ENCODE data around the gene KIF23.

Gene KIF23

DNA sequence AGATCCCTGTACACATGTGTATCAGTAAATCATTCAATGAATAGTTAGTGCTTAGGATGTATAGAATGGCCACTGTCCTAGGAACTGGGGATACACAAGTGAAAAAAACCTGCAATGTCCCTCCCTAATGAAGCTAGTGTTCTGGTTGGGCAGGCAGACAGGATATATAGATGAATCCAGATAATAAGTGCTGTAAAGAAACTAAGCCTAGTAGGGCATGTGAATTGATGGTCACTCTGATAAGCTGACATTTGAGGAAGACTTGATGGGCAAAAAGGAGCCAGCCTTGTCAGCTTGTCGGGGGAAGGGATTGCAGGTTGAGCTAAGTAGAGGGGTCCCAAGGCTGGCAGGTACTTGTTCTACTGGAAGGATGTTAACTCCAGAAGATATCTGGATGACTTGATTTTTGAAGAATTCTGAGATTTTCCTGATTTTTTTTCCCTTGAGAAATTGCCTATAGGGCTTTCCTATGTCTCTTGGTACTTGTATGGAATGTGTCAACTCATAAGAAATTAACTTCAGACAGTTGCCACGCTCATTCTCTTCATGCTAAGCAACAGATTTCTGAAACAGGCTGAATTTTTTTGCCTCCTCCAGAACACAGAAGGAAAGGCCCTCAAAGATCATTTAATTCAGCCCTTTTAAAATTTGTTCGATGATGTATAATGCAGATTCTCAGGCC is 6.3 kb upstream of the KIF23 start:
- DNase-seq: no peak
- TF ChIP-seq GATA1 (IDR thresholded peaks at IDR 0.05; ENCODE audit: low read depth, low read length) (no peak), POLR2A (IDR thresholded peaks at IDR 0.05; ENCODE audit: low read length) (no peak)

DNA sequence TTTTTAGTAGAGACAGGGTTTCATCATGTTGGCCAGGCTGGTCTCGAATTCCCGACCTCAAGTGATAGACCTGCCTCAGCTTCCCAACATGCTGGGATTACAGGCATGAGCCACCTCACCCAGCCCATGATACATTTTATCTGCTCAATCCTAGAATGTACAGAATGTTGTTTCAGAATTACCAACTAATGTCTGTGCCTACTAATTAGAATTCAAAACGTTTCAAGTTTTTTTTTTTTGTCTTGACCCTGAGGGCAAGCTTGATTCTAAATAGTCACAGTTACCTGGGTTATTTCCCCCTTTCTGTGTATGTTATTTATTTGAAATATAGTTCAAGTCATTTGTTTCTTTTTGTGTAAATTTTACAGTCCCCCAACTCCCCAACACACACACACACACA is 5.3 kb upstream of the KIF23 start:
- DNase-seq: no peak
- TF ChIP-seq POLR2A (IDR thresholded peaks at IDR 0.05; ENCODE audit: low read length): no peak
- no peak for TF ChIP-seq GATA1 (IDR thresholded peaks at IDR 0.05; ENCODE audit: low read depth, low read length)

DNA sequence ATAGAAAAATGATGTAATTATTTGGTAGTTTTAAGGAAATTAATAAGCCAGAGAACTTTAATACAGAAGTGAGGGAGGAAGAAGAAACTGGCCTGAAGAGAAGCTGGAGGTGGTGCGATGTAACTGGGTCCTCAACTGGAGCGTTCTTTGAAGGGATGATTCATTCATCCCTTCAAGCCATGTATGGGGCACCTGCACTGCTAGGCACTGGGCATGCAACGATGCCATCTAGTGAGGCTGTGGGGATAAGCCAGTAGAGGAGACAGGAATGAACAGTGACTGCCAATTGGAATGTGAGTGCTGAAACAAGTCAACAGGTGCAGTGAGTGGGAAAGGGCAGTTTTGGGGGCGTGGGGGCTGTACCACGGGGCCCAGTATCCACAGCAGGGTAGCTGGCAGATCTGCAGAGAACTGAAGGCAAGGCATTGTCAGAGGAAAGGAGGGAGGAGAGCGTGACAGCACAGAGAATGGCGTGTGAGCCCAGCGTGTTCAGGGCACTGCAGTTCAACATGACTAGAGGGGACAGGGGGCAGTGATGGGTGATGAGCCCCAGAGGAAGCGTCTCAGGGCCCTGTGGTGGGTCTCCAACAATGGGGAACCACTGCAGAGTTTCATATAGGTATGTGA is 3.8 kb upstream of the KIF23 start:
- DNase-seq: no peak
- TF ChIP-seq POLR2A (IDR thresholded peaks at IDR 0.05; ENCODE audit: low read length): no peak
- TF ChIP-seq GATA1 (IDR thresholded peaks at IDR 0.05; ENCODE audit: low read depth, low read length): no peak

DNA sequence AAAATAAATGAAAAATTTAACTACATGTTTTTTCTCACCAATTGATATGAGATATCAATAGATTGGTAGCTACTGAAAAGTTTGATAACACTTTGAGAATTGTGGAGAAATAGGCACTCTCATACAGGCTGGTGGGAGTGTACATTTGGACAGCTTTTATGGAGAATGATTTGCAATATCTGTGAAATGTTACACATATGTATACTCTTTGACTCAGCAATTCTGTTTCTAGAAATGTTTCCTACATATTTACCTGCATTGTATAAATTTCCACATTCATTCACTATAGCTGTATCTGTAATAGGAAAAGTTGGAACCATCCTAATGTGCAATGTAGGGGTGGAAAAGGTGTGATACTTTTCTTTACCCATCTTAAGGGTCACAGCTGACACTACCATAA is 1.9 kb upstream of the KIF23 start:
- DNase-seq: peak in 1 of 2 experiments; percentile 44
- TF ChIP-seq GATA1 (IDR thresholded peaks at IDR 0.05; ENCODE audit: low read depth, low read length) (no peak), POLR2A (IDR thresholded peaks at IDR 0.05; ENCODE audit: low read length) (no peak)

DNA sequence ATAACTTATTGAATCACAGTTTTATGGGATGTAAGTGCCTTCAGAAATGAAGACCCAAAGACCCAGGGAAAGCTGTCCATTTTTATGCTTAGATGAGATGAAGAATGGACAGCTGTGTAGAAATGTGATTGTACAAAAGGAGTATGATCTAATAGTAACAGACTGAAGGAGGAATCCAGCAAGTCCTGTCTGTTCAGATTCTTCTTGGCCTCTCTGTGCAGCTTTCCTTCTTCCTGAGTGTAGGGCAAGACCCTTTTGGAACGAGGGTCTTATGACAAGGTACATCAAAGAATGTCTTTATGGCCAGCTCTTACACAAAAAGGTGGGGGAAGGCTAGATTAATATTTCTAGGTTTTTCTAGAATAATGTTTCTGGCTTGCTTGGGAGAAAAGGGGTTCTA is 1.4 kb upstream of the KIF23 start:
- DNase-seq: no peak
- TF ChIP-seq GATA1 (IDR thresholded peaks at IDR 0.05; ENCODE audit: low read depth, low read length) (no peak), POLR2A (IDR thresholded peaks at IDR 0.05; ENCODE audit: low read length) (no peak)

DNA sequence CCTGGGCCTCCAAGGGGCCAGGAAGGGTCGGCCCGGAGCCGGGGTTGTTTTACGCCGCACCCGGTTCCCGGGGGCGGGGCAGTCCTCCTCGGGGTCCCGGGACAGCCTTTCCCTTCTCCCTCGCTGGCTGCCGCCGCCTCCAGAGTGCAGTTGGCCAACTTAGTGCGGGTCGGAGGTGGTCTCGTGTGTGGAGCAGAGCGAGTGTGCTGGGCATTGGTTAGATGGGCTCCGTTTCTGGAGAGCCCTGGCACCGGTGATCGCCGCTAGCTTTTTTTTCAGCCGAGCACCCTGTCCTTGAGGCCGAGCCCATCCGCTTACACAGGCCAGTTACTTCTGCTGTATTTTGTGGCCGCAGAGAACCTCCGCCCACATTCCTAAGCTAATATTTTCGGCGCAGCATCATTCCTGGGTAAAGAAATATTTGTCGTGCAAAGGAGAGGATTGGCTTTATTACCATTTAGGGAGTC is 585 bp downstream of the KIF23 start:
- DNase-seq: peak; percentile 64 to 69

DNA sequence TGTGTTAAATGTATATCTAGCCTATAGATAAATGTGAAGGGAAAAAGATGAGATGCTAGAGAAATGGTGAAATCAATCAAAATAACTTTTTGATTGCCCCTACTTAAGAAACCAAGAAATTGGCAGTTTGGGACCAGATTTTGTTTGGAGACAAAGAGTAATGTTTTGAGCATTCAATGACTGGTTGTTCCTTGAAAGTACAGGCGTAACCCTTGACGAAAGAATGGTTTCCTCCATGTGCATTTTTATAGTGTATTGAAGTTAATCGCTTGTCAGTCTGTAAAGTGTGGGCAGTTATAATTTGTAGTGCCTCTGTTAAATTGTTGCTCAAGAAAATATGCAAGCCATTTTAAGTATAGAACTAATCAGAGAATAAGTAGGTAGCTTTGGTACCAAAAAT is 1.2 kb downstream of the KIF23 start:
- TF ChIP-seq GATA1 (IDR thresholded peaks at IDR 0.05; ENCODE audit: low read depth, low read length) (no peak), POLR2A (IDR thresholded peaks at IDR 0.05; ENCODE audit: low read length) (no peak)
- DNase-seq: peak in 1 of 2 experiments; percentile 34

More for the DNA sequence above, 585 bp downstream of the KIF23 start:
- TF ChIP-seq GATA1 (IDR thresholded peaks at IDR 0.05; ENCODE audit: low read depth, low read length) (no peak), POLR2A (IDR thresholded peaks at IDR 0.05; ENCODE audit: low read length) (no peak)

DNA sequence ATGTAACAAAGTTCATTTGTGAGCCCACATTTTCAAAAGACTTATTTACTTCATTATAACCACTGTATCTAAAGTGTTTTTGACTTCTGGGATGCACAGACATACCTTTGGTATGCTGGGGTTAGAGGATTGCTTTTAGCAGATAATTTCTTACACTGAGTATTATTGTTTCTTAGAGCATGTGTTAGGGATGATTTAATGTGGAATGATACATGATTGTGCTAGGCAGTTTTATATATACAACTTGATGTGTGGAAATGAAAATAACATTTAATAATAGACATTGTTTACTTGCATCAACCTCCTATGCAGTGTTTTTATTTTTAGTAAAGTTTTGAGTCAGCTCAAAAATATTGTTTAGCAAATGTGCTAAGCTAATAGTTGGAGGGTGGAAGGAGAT is 3.4 kb downstream of the KIF23 start:
- no peak for TF ChIP-seq POLR2A (IDR thresholded peaks at IDR 0.05; ENCODE audit: low read length)
- TF ChIP-seq GATA1 (IDR thresholded peaks at IDR 0.05; ENCODE audit: low read depth, low read length): no peak
- DNase-seq: no peak

DNA sequence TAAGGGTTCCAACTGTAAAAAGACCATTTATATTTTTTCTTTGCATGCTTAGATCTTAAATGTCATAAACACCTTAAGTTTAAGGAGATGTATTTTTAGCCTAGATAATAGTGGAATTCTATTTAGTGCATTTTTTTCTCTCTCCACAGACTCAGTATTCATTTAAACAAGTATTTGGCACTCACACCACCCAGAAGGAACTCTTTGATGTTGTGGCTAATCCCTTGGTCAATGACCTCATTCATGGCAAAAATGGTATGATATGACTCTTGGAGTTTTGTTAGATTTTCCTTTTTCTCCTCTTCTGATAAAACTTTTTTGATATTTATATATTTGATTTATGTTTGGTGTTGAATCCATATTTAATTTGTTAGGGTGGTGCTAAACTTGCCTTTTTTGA is 7.3 kb downstream of the KIF23 start:
- DNase-seq: no peak
- TF ChIP-seq GATA1 (IDR thresholded peaks at IDR 0.05; ENCODE audit: low read depth, low read length): no peak
- no peak for TF ChIP-seq POLR2A (IDR thresholded peaks at IDR 0.05; ENCODE audit: low read length)

DNA sequence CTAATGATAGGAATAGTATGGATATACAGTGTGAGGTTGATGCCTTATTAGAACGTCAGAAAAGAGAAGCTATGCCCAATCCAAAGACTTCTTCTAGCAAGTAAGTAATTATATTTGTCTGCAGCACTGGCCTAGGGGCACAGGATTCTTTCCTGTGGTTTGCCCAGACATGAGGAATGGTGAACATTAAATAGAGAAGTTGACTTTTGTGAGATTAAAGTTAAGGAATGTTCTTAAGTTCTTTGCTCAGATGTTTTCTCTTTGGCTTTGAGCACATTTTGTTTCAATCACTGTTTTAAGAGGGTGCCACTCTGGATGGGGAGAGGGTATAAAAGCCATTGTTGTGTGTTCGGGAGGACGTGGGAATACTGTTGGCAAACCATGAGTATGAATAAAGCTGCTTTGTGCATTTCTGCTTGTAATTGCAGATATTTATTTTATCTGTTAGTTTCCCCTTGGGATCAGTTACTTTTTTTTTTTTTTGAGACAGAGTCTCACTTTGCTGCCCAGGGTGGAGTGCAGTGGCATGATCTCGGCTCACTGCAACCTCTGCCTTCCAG is 8.3 kb downstream of the KIF23 start:
- no peak for DNase-seq
- TF ChIP-seq GATA1 (IDR thresholded peaks at IDR 0.05; ENCODE audit: low read depth, low read length) (no peak), POLR2A (IDR thresholded peaks at IDR 0.05; ENCODE audit: low read length) (no peak)

DNA sequence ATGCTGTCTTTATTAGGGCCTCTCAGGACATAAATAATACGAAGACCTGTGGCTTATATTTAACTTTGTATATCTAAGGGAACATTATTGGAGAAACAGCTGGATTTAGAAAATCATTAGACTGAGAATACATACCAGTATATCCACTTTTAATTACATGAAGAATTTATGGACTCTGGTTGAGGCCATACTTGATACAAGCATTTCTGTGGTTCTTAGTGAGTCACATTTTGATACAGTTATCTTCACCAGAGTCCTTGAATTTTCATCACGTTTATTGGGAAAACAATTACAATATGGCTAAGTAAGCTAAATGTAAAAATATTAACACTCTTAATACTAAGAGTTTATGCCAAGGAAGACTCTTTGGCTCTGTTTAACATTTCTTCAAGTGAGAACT is 9.9 kb downstream of the KIF23 start:
- no peak for DNase-seq
- TF ChIP-seq POLR2A (IDR thresholded peaks at IDR 0.05; ENCODE audit: low read length): no peak
- no peak for TF ChIP-seq GATA1 (IDR thresholded peaks at IDR 0.05; ENCODE audit: low read depth, low read length)

DNA sequence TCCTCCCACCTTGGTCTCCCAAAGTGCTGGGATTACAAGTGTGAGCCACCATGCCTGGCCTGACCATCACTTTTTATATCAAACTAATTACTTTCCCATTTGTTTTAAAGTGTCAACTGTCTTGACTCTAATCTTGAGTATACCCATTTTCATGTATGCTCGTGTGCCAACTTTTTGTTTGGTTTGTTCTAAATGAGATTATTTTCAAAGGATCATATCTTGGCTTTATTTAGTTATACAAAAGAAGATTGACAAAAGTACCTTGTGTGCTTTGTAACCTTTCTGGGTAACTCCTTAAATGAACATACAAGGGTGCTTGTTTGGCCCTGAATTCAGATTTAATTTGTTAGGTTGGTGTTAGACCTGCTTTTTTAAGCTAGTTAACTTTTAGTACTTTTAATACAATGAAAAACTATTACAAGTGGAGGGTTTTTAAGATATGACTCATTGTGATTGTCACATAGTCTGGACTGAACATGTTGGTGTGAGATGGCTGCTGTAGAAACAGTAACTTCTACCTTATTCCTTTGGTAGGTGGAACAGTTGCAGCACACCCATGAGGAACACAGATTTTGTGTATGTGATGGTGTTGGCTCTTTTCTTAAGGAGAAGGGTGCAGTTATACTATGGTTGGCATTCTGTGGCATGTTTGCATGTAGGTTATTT is 10.7 kb downstream of the KIF23 start:
- TF ChIP-seq GATA1 (IDR thresholded peaks at IDR 0.05; ENCODE audit: low read depth, low read length) (no peak), POLR2A (IDR thresholded peaks at IDR 0.05; ENCODE audit: low read length) (no peak)
- no peak for DNase-seq

DNA sequence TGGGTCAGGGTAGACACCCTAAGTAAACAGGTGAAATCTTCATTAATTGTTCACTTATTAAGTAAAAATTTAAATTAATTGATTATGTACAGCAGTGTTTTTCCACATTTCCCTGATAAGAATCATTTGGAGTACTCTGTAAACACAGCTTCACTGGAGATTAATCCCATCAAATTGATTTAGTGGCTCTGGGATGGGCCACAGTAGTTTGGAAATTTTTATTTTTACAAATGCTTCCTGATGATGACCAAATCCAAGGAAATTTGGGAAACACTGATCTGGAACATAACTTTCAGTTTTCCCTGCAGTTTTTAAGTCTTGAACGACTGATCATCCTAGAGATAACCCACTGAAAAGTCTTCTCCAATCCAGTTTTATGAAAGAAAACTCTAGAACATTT is 19.7 kb downstream of the KIF23 start:
- TF ChIP-seq GATA1 (IDR thresholded peaks at IDR 0.05; ENCODE audit: low read depth, low read length) (no peak), POLR2A (IDR thresholded peaks at IDR 0.05; ENCODE audit: low read length) (no peak)
- DNase-seq: no peak

DNA sequence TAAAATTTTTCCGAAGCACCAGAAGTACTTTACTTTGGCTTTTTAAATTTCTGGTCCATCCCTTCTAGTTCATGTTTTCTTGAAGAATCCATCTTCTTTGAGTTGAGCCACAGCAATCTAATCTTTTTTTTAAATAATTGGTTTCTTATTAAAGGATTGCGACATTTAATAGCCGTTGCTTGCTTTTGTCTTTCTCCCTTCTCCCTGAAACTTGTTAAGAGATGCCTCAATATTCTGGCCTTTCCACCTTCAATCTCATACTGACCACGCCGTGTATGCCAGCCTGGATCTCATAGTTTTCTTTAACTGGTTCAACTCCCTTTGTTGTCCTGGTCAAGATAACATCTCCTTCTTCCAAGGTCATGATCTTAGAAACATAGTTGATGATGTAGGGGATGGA is 20.1 kb downstream of the KIF23 start:
- no peak for TF ChIP-seq GATA1 (IDR thresholded peaks at IDR 0.05; ENCODE audit: low read depth, low read length)
- no peak for TF ChIP-seq POLR2A (IDR thresholded peaks at IDR 0.05; ENCODE audit: low read length)
- DNase-seq: no peak
